ENCODE measurements around the gene TNRC6C. TPM values are rescaled to one million over a fixed set of nuclear protein-coding genes. Genes with fewer than 3 reads are reported as not detected.

TNRC6C gene
- total and polyA plus RNA-seq, 2 of the 13 experiments (the other 11 are each of a cell fraction or from before 2014, with no cell fraction given), result 0.66 to 4.9 TPM

GRCh38 chr17:77959126-77959925, 823 bp downstream of the TNRC6C start (continued):
- TF ChIP-seq MAZ (IDR thresholded peaks at IDR 0.05; ENCODE audit: borderline replicate concordance, low read depth, low read length) (no peak), MAZ (CRISPR knock-in tag; IDR thresholded peaks at IDR 0.05; ENCODE audit: low read depth) (peak; percentile 26; the same call in 1 of the 2 replicates), ZBTB7B (CRISPR knock-in tag; IDR thresholded peaks at IDR 0.05) (peak; percentile 41; the same call in 1 of the 2 replicates), CBX2 (IDR thresholded peaks at IDR 0.05; ENCODE audit: low read depth, low read length) (0 out of 2 replicates have a peak, but pooled peaks have one; percentile 7), CBX2 (CRISPR knock-in tag; IDR thresholded peaks at IDR 0.05; ENCODE audit: low read depth) (no peak), ZBTB43 (CRISPR knock-in tag; conservative IDR thresholded peaks at IDR 0.05) (peak; percentile 55; the same call in 1 of the 2 replicates), GATAD1 (CRISPR knock-in tag; IDR thresholded peaks at IDR 0.05) (no peak), SNAPC2 (CRISPR knock-in tag; IDR thresholded peaks at IDR 0.05) (0 out of 2 replicates have a peak, but pooled peaks have one; percentile 60), NPAS2 (CRISPR knock-in tag; IDR thresholded peaks at IDR 0.05; ENCODE audit: borderline replicate concordance) (no peak), KMT2A (CRISPR knock-in tag; IDR thresholded peaks at IDR 0.05) (peak; percentile 76)
- TF ChIP-seq, protein P1, sequence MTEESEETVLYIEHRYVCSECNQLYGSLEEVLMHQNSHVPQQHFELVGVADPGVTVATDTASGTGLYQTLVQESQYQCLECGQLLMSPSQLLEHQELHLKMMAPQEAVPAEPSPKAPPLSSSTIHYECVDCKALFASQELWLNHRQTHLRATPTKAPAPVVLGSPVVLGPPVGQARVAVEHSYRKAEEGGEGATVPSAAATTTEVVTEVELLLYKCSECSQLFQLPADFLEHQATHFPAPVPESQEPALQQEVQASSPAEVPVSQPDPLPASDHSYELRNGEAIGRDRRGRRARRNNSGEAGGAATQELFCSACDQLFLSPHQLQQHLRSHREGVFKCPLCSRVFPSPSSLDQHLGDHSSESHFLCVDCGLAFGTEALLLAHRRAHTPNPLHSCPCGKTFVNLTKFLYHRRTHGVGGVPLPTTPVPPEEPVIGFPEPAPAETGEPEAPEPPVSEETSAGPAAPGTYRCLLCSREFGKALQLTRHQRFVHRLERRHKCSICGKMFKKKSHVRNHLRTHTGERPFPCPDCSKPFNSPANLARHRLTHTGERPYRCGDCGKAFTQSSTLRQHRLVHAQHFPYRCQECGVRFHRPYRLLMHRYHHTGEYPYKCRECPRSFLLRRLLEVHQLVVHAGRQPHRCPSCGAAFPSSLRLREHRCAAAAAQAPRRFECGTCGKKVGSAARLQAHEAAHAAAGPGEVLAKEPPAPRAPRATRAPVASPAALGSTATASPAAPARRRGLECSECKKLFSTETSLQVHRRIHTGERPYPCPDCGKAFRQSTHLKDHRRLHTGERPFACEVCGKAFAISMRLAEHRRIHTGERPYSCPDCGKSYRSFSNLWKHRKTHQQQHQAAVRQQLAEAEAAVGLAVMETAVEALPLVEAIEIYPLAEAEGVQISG (CRISPR knock-in tag; IDR thresholded peaks at IDR 0.05), result peak; percentile 39
